PFSK-1 (cell line): ENCODE data around the gene POLR3B.

ENCODE experiments used
- FOXP2 ChIP-seq: optimal IDR thresholded peaks from 2 replicates; pipeline ENCODE3; 2011; ENCODE audit warnings: borderline replicate concordance, control low read depth, inconsistent platforms; ENCODE audit not compliant: insufficient read depth; ENCODE audit errors: extremely low read length, extremely low read depth
- POLR2AphosphoS5 ChIP-seq: IDR thresholded peaks from 2 replicates; pipeline ENCODE4 v1.6.1; 2012; ENCODE audit warnings: low read depth, mild to moderate bottlenecking, control low read depth, low read length, moderate library complexity
- SIN3A ChIP-seq: IDR thresholded peaks from 2 replicates; pipeline ENCODE4 v1.6.1; 2012; ENCODE audit warnings: mild to moderate bottlenecking, low read length, moderate library complexity, borderline replicate concordance; ENCODE audit not compliant: insufficient read depth
- TAF1 ChIP-seq: IDR thresholded peaks from 2 replicates; pipeline ENCODE4 v1.6.1; 2012; ENCODE audit warnings: low read length, control low read depth, borderline replicate concordance; ENCODE audit not compliant: insufficient read depth
- TF ChIP-seq, protein P1 (sequence below), 2 experiments: IDR thresholded peaks; 2 replicates each; pipeline versions ENCODE4 v1.6.1 to v1.8.0; 2011 to 2012; ENCODE audit warnings: low read depth in 2 of 2, low read length in 2 of 2, control low read depth in 1 of 2, inconsistent platforms in 1 of 2, mild to moderate bottlenecking in 1 of 2, moderate library complexity in 1 of 2; ENCODE audit not compliant: insufficient read depth in 1 of 2

The POLR3B gene

DNA sequence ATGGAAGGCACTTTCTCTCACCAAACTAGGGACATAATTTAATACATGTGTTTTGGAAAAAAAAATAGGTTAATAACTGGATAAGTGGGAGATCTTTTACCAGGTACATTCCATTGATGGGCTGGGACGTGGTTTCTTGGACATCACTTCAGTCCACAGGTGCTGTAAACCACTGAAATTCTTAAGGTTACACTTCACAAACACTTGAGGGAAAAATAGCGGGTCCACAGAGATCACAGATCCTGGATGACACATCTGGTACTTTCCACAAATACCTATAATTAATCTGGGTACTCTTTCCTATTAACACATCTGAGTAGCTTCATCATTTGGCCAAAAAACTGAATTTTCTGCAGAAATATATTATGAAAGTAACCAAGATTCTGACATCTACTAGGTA lies 85.0 kb downstream of the POLR3B start:
- TF ChIP-seq SIN3A (no peak), FOXP2 (no peak), TAF1 (no peak), POLR2AphosphoS5 (no peak)
- TF ChIP-seq, protein P1, sequence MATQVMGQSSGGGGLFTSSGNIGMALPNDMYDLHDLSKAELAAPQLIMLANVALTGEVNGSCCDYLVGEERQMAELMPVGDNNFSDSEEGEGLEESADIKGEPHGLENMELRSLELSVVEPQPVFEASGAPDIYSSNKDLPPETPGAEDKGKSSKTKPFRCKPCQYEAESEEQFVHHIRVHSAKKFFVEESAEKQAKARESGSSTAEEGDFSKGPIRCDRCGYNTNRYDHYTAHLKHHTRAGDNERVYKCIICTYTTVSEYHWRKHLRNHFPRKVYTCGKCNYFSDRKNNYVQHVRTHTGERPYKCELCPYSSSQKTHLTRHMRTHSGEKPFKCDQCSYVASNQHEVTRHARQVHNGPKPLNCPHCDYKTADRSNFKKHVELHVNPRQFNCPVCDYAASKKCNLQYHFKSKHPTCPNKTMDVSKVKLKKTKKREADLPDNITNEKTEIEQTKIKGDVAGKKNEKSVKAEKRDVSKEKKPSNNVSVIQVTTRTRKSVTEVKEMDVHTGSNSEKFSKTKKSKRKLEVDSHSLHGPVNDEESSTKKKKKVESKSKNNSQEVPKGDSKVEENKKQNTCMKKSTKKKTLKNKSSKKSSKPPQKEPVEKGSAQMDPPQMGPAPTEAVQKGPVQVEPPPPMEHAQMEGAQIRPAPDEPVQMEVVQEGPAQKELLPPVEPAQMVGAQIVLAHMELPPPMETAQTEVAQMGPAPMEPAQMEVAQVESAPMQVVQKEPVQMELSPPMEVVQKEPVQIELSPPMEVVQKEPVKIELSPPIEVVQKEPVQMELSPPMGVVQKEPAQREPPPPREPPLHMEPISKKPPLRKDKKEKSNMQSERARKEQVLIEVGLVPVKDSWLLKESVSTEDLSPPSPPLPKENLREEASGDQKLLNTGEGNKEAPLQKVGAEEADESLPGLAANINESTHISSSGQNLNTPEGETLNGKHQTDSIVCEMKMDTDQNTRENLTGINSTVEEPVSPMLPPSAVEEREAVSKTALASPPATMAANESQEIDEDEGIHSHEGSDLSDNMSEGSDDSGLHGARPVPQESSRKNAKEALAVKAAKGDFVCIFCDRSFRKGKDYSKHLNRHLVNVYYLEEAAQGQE (IDR thresholded peaks at IDR 0.05; ENCODE audit: insufficient read depth in 1 of 2, low read depth in 2 of 2, low read length in 2 of 2): no peak

DNA sequence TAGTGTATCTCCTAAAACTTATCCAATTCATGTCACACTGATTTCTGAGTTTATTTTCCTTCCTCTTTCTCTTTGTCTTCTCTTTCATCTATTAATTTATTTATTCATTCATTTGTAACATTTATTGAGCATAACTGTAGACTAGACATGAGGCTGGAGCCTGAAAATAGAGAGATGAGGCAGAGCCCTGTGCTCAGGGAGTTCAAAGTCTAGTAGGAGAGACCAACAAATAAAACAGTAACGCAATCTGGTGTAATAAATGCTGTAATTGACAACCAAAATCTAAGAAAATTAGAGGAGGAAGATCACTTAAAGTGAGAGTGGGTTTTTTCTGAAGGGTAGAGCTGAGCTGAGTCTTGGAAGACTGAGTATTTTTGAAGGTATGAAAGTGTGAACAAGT lies 87.5 kb downstream of the POLR3B start:
- TF ChIP-seq FOXP2 (no peak), POLR2AphosphoS5 (no peak), SIN3A (no peak), TAF1 (no peak)
- TF ChIP-seq, protein P1 (IDR thresholded peaks at IDR 0.05; ENCODE audit: insufficient read depth in 1 of 2, low read depth in 2 of 2, low read length in 2 of 2): no peak

DNA sequence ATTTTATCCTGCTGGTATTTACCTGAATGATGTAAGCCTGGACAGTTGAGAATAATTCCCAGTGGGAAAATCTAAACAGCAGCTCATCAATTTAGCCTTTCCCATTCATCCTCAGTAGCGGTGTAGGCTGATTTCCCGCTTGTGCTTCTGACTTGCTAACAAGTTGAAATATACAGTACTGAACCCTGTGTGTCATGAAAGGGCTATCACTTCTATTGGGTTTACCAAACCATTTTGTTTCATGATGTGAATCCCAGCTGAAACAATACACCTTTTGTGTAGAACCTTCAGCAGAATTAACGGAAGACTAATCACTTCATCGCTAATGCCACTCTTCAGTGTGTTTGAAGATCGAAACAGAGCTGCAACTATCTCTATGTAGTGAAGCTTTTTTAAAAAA lies 88.4 kb downstream of the POLR3B start:
- TF ChIP-seq SIN3A (no peak), TAF1 (no peak), POLR2AphosphoS5 (no peak), FOXP2 (no peak)
- TF ChIP-seq, protein P1 (IDR thresholded peaks at IDR 0.05; ENCODE audit: insufficient read depth in 1 of 2, low read depth in 2 of 2, low read length in 2 of 2): no peak

DNA sequence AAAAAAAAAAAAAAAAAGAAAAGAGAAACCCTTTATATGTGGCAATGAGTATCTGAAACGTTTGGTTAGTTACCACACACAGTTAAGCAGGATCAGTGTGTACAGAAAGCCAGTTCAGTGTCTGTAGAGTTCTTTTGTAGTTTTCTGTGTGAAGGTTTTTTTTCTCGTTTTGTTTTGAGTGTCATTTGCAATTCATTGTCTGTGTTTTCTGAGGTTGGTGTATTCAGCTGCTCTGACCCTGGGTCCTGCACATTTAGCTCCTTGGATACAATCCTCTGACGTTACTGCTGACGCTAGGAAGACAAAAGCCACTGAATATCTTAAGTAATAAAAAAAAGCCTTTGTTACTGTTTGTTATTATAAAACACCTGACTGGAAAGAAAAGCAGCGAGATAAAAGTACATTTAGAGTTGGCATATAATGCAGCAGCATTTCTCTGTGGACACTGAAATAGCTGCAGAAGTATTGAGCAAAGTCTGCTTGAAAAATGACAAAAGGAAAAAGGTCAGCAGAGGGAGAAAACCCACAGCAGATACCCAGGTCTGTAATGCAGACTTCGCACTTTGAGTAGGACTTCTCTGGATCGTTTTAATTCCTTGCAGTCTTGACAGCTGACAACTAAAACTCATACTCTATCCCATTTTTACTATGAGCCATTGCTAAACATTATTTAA lies 89.0 kb downstream of the POLR3B start:
- no peak for TF ChIP-seq SIN3A
- no peak for TF ChIP-seq POLR2AphosphoS5
- TF ChIP-seq, protein P1 (IDR thresholded peaks at IDR 0.05; ENCODE audit: insufficient read depth in 1 of 2, low read depth in 2 of 2, low read length in 2 of 2): no peak
- no peak for TF ChIP-seq TAF1
- TF ChIP-seq FOXP2: no peak

DNA sequence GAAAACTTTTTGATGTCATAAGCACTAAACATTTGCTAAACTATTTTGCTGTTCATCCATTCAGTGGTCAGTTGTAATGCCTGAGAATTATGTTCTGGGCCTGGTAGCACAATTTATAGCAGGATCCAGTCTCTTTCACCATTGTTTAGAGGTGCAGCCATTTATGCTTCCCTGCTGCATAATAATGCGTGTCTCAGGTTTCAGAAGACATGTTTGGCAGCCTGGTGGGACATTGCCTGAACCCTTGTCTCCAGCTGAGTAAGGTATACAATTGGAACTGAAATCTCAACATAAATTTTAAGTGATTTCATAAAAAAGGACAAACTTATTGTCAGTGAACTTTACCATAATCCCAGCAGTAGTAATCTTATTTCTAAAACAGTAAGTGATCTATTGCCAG lies 94.8 kb downstream of the POLR3B start:
- TF ChIP-seq POLR2AphosphoS5 (no peak), SIN3A (no peak), FOXP2 (no peak)
- TF ChIP-seq, protein P1 (IDR thresholded peaks at IDR 0.05; ENCODE audit: insufficient read depth in 1 of 2, low read depth in 2 of 2, low read length in 2 of 2): no peak
